Measurements from ENCODE around the gene DGAT2. TPM values are rescaled to one million over a fixed set of nuclear protein-coding genes. Genes with fewer than 3 reads are reported as not detected.
"Not testable (repeated sequence)": the region's sequence is repeated elsewhere in the genome, so short reads cannot be mapped to it uniquely, and the experiment has no call there.

The DGAT2 gene
- total and polyA plus RNA-seq, 2 donors from 2014 or later = 1.4 to 7.0 TPM

DNA sequence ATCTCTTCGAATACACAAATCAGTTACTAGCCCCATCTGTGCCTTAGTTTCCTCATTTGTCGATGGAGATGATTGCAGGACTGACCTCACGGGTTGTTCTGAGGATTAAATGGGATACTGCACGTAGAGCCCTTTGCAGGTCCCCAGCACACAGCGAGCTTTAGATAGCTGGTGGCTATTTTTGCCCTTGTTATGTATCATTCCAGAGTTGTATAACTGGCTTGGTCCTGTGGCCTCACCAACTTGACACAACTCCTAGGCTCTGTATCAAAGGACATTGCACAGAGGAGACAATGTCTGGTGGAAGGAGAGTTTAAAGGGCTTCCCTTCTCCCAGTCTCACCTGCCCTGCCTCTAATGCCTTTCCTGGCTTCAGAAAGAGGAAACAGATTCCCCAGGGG lies 22.8 kb upstream of the DGAT2 start:
- H3K4me1 ChIP-seq (ENCODE audit: control insufficient read depth in 2 of 3, insufficient read depth in 2 of 3, low read depth in 1 of 3, low read length in 3 of 3) = peaks cover 0 to 3% (median 2%) of the 10 kb centered on the region in 3 donors
- intact Hi-C loops (cut with DNase I) = no loop called here
- no peaks in the 10 kb centered on the region for H3K36me3 ChIP-seq (ENCODE audit: control insufficient read depth in 2 of 3, insufficient read depth in 3 of 3, low read length in 3 of 3)
- no peak overlapping the region for H3K4me3 ChIP-seq (ENCODE audit: low read length in 3 of 3)
- H3K27ac ChIP-seq (ENCODE audit: low read depth in 2 of 2, low read length in 2 of 2) = no peak overlapping the region
- no peaks in the 10 kb centered on the region for H3K9me3 ChIP-seq (ENCODE audit: control insufficient read depth in 2 of 3, insufficient read depth in 1 of 3, low read length in 3 of 3)
- FAIRE-seq (no peak), DNase-seq (no peak)
- H3K27me3 ChIP-seq (ENCODE audit: control insufficient read depth, insufficient read depth, low read length) = no peaks in the 10 kb centered on the region
- TF ChIP-seq CTCF (IDR thresholded peaks at IDR 0.05; ENCODE audit: borderline replicate concordance, extremely low read depth, insufficient read depth) = no peak
- H3K9ac ChIP-seq (ENCODE audit: low read length in 3 of 3) = no peak overlapping the region

DNA sequence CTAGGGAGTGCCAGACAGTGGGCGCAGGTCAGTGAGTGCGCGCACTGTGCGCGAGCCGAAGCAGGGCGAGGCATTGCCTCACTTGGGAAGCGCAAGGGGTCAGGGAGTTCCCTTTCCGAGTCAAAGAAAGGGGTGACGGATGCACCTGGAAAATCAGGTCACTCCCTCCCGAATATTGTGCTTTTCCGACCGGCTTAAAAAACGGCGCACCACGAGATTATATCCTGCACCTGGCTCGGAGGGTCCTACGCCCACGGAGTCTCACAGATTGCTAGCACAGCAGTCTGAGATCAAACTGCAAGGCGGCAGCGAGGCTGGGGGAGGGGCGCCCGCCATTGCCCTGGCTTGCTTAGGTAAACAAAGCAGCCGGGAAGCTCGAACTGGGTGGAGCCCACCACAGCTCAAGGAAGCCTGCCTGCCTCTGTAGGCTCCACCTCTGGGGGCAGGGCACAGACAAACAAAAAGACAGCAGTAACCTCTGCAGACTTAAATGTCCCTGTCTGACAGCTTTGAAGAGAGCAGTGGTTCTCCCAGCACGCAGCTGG lies 19.8 kb upstream of the DGAT2 start:
- H3K36me3 ChIP-seq (ENCODE audit: control insufficient read depth in 2 of 3, insufficient read depth in 3 of 3, low read length in 3 of 3); H3K9me3 ChIP-seq (ENCODE audit: control insufficient read depth in 2 of 3, insufficient read depth in 1 of 3, low read length in 3 of 3); H3K4me1 ChIP-seq (ENCODE audit: control insufficient read depth in 2 of 3, insufficient read depth in 2 of 3, low read depth in 1 of 3, low read length in 3 of 3); H3K27me3 ChIP-seq (ENCODE audit: control insufficient read depth, insufficient read depth, low read length); intact Hi-C loops (cut with DNase I); FAIRE-seq; H3K4me3 ChIP-seq (ENCODE audit: low read length in 3 of 3); DNase-seq; H3K27ac ChIP-seq (ENCODE audit: low read depth in 2 of 2, low read length in 2 of 2); H3K9ac ChIP-seq (ENCODE audit: low read length in 3 of 3): not testable (repeated sequence)

DNA sequence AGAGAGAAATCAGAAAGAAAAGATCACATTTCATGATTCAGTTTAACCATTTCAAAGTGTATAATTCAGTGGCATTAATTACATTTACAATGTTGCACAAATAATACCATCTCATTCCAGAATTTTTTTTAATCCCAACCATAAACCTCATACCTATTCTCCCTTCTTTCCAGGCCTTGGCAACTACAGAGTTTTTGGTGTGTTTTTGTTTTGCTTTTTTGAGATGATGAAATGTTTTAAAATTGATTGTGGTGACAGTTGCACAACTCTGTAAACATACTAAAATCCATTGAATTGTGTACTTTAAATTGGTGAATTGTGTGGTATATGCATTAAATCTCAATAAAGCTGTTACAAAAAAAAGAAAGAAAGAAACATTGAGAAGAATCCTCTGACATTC lies 13.6 kb upstream of the DGAT2 start:
- intact Hi-C loops (cut with DNase I); H3K27ac ChIP-seq (ENCODE audit: low read depth in 2 of 2, low read length in 2 of 2); H3K4me3 ChIP-seq (ENCODE audit: low read length in 3 of 3); H3K27me3 ChIP-seq (ENCODE audit: control insufficient read depth, insufficient read depth, low read length); H3K4me1 ChIP-seq (ENCODE audit: control insufficient read depth in 2 of 3, insufficient read depth in 2 of 3, low read depth in 1 of 3, low read length in 3 of 3); H3K9ac ChIP-seq (ENCODE audit: low read length in 3 of 3); H3K9me3 ChIP-seq (ENCODE audit: control insufficient read depth in 2 of 3, insufficient read depth in 1 of 3, low read length in 3 of 3); DNase-seq; FAIRE-seq; H3K36me3 ChIP-seq (ENCODE audit: control insufficient read depth in 2 of 3, insufficient read depth in 3 of 3, low read length in 3 of 3): not testable (repeated sequence)

DNA sequence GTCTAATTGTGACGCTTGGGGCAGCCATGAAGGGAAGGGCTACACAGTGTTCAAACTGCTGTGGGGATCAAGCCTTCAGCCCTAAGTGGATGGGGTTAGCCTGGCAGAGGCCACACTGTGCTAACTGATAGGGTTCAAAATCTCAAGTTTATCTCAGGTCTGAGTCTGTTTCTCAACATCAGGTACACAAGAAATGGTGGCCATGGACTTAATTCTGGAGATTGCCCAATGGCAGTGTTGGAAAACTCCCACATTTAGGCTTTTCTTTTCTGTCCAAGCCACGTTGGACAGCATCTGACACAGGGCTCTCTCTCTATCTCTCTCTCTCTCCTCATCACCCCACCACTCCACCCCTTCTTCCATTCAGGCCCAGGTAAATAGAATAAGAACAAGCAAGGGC lies 10.9 kb upstream of the DGAT2 start:
- TF ChIP-seq CTCF (IDR thresholded peaks at IDR 0.05; ENCODE audit: borderline replicate concordance, extremely low read depth, insufficient read depth) = no peak
- Histone ChIP-seq H3K36me3 (ENCODE audit: control insufficient read depth in 2 of 3, insufficient read depth in 3 of 3, low read length in 3 of 3) (no peaks in the 10 kb centered on the region), H3K4me1 (ENCODE audit: control insufficient read depth in 2 of 3, insufficient read depth in 2 of 3, low read depth in 1 of 3, low read length in 3 of 3) (peaks cover 0 to 5% (median 0%) of the 10 kb centered on the region in 3 donors), H3K27me3 (ENCODE audit: control insufficient read depth, insufficient read depth, low read length) (no peaks in the 10 kb centered on the region), H3K27ac (ENCODE audit: low read depth in 2 of 2, low read length in 2 of 2) (no peak overlapping the region), H3K4me3 (ENCODE audit: low read length in 3 of 3) (no peak overlapping the region), H3K9ac (ENCODE audit: low read length in 3 of 3) (no peak overlapping the region), H3K9me3 (ENCODE audit: control insufficient read depth in 2 of 3, insufficient read depth in 1 of 3, low read length in 3 of 3) (no peaks in the 10 kb centered on the region)
- intact Hi-C loops (cut with DNase I) = no loop called here
- DNase-seq = no peak
- no peak for FAIRE-seq

Measured in kidney (tissue), 14 donors.